ENCODE results near the gene RHOV. TPM values are rescaled to one million over a fixed set of nuclear protein-coding genes. Genes with fewer than 3 reads are reported as not detected.

Gene RHOV
- total RNA-seq, 1 donor from 2014 or later: 7.1 TPM

DNA sequence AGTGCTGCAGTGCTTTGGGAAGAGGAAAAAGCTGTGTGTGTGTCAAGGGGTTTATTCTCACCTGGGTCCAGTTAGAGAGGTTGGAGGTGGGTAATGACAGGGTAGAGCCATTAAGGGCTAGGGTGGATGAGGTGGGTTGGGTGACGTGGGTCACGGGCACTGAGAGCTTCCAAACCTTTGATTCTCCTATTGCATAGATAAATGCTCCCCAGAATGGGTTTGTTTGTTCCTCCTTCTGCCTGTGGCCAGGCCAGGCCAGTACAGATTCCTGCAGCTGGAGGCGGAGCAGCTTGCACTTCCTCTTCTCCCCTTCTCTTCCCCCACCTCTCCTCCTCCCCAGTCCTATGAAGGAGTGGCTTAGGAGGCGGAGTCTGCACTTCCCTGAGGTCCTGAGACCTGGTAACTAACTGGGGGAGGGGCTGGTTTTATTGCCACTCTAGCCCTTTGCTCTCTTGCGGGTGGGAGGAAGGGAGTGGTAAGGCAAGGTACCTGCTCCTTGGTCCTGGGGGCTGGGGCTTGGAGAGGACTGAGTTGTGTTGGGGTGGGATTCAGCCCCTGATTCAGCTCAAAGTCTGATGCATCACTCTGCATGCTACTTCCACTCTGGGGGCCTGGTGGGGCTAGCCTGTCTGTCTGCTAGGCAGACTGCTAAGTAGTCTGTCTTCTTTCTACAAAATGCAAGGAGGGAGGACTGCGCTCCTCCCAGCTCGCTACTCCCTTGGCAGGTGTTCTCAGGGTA lies 26.6 kb downstream of the RHOV start:
- TF ChIP-seq, protein P1, sequence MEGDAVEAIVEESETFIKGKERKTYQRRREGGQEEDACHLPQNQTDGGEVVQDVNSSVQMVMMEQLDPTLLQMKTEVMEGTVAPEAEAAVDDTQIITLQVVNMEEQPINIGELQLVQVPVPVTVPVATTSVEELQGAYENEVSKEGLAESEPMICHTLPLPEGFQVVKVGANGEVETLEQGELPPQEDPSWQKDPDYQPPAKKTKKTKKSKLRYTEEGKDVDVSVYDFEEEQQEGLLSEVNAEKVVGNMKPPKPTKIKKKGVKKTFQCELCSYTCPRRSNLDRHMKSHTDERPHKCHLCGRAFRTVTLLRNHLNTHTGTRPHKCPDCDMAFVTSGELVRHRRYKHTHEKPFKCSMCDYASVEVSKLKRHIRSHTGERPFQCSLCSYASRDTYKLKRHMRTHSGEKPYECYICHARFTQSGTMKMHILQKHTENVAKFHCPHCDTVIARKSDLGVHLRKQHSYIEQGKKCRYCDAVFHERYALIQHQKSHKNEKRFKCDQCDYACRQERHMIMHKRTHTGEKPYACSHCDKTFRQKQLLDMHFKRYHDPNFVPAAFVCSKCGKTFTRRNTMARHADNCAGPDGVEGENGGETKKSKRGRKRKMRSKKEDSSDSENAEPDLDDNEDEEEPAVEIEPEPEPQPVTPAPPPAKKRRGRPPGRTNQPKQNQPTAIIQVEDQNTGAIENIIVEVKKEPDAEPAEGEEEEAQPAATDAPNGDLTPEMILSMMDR (IDR thresholded peaks at IDR 0.05; ENCODE audit: insufficient read depth, low read length, severe bottlenecking): peak; percentile 22
- Histone ChIP-seq H3K27me3 (ENCODE audit: control insufficient read depth, insufficient read depth, low read length) (no peaks in the 10 kb centered on the region), H3K4me3 (ENCODE audit: low read depth, low read length) (peak overlapping the region; percentile 91), H3K36me3 (ENCODE audit: control insufficient read depth, insufficient read depth, low read length) (peaks cover 22% of the 10 kb centered on the region)
- FAIRE-seq (no peak), DNase-seq (ENCODE audit: low read depth) (peak; percentile 80)

DNA sequence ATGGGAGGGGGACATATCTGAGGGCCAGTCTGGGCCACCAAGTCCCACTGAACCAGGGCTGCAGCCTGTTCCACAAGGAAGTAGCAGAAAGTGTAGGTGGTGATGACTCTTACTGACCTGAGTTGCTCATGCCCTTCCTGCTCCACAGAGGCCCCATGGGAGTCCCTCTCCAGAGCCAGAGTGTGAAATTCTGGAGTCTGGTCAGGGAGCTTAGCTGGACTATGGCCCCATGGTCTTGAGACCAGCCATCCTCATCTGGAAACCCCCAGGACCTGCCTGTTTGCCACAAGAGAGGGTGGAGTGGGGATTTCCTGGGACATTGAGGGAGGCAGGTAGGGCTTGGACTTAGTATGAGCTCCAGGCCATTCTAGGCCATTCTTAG lies 27.2 kb downstream of the RHOV start:
- TF ChIP-seq, protein P1 (IDR thresholded peaks at IDR 0.05; ENCODE audit: insufficient read depth, low read length, severe bottlenecking): no peak
- peak; percentile 67 for DNase-seq (ENCODE audit: low read depth)
- Histone ChIP-seq H3K36me3 (ENCODE audit: control insufficient read depth, insufficient read depth, low read length) (peaks cover 17% of the 10 kb centered on the region), H3K27me3 (ENCODE audit: control insufficient read depth, insufficient read depth, low read length) (no peaks in the 10 kb centered on the region), H3K4me3 (ENCODE audit: low read depth, low read length) (peak overlapping the region; percentile 91)
- no peak for FAIRE-seq

DNA sequence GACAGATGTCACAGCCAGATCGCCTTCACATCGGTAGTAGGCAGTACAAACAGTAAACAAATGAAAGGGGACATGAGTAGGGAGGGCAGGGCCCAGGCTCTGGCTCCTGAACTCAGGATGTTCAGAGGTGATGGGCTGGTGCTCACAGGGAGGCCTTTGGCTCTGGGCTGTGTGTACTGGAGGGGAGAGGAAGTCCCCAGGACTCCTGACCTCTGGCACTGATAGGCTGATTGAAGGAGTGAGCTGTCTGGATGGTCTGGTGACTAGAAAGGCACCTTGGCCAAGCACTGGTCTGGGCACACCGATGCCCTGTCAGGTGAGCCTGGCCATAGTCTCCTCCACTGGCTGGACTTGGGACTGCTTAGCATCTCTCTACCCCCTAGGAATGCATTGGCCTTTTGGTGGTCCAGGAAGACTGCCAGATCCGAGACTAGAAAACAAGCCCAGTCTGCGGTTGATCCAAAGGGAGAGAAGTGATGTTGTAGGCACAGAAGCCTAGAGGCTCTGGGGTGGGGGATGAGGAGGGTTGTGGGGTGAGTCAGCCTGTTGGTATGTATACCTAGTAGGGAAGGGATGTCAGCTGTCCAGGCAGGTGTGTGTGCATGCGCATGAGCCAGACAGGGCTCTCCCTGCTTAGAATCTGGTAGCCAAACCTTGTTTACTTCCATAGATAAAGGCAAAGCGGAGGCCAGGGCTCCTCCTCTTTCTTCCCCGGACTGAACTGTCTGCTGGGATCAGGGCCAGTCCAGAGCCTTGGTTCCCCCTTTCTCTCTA lies 28.3 kb downstream of the RHOV start:
- Histone ChIP-seq H3K4me3 (ENCODE audit: low read depth, low read length) (peak overlapping the region; percentile 91), H3K36me3 (ENCODE audit: control insufficient read depth, insufficient read depth, low read length) (peaks cover 13% of the 10 kb centered on the region), H3K27me3 (ENCODE audit: control insufficient read depth, insufficient read depth, low read length) (no peaks in the 10 kb centered on the region)
- TF ChIP-seq, protein P1 (IDR thresholded peaks at IDR 0.05; ENCODE audit: insufficient read depth, low read length, severe bottlenecking): no peak
- DNase-seq (ENCODE audit: low read depth) (peak; percentile 96), FAIRE-seq (peak; percentile 98)

DNA sequence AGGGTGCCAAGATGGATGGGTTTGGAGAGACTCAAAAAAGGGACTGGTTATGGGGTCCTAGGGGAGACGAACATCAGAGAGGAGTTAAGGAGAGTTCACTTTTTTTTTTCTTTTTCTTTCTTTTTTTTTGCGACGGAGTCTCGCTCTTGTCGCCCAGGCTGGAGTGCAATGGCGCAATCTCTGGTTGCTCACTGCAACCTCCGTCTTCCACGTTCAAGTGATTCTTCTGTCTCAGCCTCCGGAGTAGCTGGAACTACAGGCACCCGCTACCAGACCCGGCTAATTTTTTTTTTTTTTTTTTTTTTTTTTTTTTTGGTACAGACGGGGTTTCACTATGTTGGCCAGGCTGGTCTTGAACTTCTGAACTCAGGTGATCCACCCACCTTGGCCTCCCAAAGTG lies 29.0 kb downstream of the RHOV start:
- FAIRE-seq (no peak), DNase-seq (ENCODE audit: low read depth) (peak; percentile 49)
- Histone ChIP-seq H3K36me3 (ENCODE audit: control insufficient read depth, insufficient read depth, low read length) (peaks cover 9% of the 10 kb centered on the region), H3K4me3 (ENCODE audit: low read depth, low read length) (peak overlapping the region; percentile 91), H3K27me3 (ENCODE audit: control insufficient read depth, insufficient read depth, low read length) (no peaks in the 10 kb centered on the region)
- TF ChIP-seq, protein P1 (IDR thresholded peaks at IDR 0.05; ENCODE audit: insufficient read depth, low read length, severe bottlenecking): no peak

DNA sequence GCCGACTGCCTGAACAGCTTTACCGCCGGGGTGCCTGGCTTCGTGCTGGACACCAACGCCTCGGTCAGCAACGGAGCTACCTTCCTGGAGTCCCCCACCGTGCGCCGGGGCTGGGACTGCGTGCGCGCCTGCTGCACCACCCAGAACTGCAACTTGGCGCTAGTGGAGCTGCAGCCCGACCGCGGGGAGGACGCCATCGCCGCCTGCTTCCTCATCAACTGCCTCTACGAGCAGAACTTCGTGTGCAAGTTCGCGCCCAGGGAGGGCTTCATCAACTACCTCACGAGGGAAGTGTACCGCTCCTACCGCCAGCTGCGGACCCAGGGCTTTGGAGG lies 29.4 kb downstream of the RHOV start:
- Histone ChIP-seq H3K4me3 (ENCODE audit: low read depth, low read length) (peak overlapping the region; percentile 91), H3K36me3 (ENCODE audit: control insufficient read depth, insufficient read depth, low read length) (peaks cover 8% of the 10 kb centered on the region), H3K27me3 (ENCODE audit: control insufficient read depth, insufficient read depth, low read length) (no peaks in the 10 kb centered on the region)
- FAIRE-seq (no peak), DNase-seq (ENCODE audit: low read depth) (no peak)
- TF ChIP-seq, protein P1 (IDR thresholded peaks at IDR 0.05; ENCODE audit: insufficient read depth, low read length, severe bottlenecking): no peak

All from bronchial epithelial cell (primary cell).